ENCODE measurements around the gene CAPRIN1. TPM values are rescaled to one million over a fixed set of nuclear protein-coding genes. Genes with fewer than 3 reads are reported as not detected.

Gene CAPRIN1
- total RNA-seq, 1 donor from 2014 or later = 164 TPM

- Histone ChIP-seq H3K27ac (no peak overlapping the region), H3K4me3 (no peak overlapping the region), H3K4me1 (no peaks in the 10 kb centered on the region), H3K27me3 (no peaks in the 10 kb centered on the region), H3K9me3 (no peaks in the 10 kb centered on the region), H3K36me3 (peaks cover 60% of the 10 kb centered on the region)
- ATAC-seq (no peak), DNase-seq (no peak)
- intact Hi-C loops (cut with DNase I) = no loop called here
- no peak for TF ChIP-seq CTCF (IDR thresholded peaks at IDR 0.05)
Observed at GRCh38 chr11:34149274-34149673, 97.7 kb downstream of the CAPRIN1 start.

GRCh38 chr11:34149786-34150185, 98.3 kb downstream of the CAPRIN1 start:
- no peaks in the 10 kb centered on the region for H3K9me3 ChIP-seq
- peaks cover under 1% of the 10 kb centered on the region for H3K4me1 ChIP-seq
- ATAC-seq (peak; percentile 11), DNase-seq (no peak)
- peaks cover 54% of the 10 kb centered on the region for H3K36me3 ChIP-seq
- no peak for TF ChIP-seq CTCF (IDR thresholded peaks at IDR 0.05)
- no peaks in the 10 kb centered on the region for H3K27me3 ChIP-seq
- no peak overlapping the region for H3K27ac ChIP-seq
- no peak overlapping the region for H3K4me3 ChIP-seq
- intact Hi-C loops (cut with DNase I) = no loop called here

- no peak for TF ChIP-seq CTCF (IDR thresholded peaks at IDR 0.05)
- no peak overlapping the region for H3K27ac ChIP-seq
- H3K36me3 ChIP-seq = peaks cover 46% of the 10 kb centered on the region
- no peak for ATAC-seq
- DNase-seq = no peak
- peaks cover 9% of the 10 kb centered on the region for H3K4me1 ChIP-seq
- no peaks in the 10 kb centered on the region for H3K27me3 ChIP-seq
- H3K4me3 ChIP-seq = no peak overlapping the region
- no peaks in the 10 kb centered on the region for H3K9me3 ChIP-seq
- intact Hi-C loops (cut with DNase I) = no loop called here
Observed at GRCh38 chr11:34150494-34151151, 99.1 kb downstream of the CAPRIN1 start.

Other genes starting within 250 kb of the CAPRIN1 start
- 65.1 TPM for gene LMO2, start 159.7 kb upstream of the CAPRIN1 start, total RNA-seq
- gene NAT10, start 53.9 kb downstream of the CAPRIN1 start, total RNA-seq = 42.9 TPM

Measured in upper lobe of right lung (tissue), 1 donor.